Ovary (tissue), 3 donors: ENCODE results near the gene PFDN6.

ENCODE experiments used
- CTCF ChIP-seq, 3 donors: fragments of 450-650 bp in 2 of 3; fragments of 200-600 bp in 1 of 3; IDR thresholded peaks; one replicate each; pipeline versions ENCODE4 v1.5.1 to v1.8.0; 2016 to 2022; ENCODE audit warnings: antibody characterized with exemption in 3 of 3, mild to moderate bottlenecking in 1 of 3
- EP300 ChIP-seq: sonication (generic); formaldehyde crosslinking; IDR thresholded peaks from one replicate; pipeline ENCODE4 v1.6.1; 2017; ENCODE audit warnings: antibody characterized with exemption
- POLR2A ChIP-seq: fragments of 450-650 bp; IDR thresholded peaks from one replicate; pipeline ENCODE4 v1.6.1; 2017; ENCODE audit warnings: antibody characterized with exemption, mild to moderate bottlenecking, moderate library complexity
- donor health status: DM: no; HTN: no; CAD: no.

- TF ChIP-seq CTCF (IDR thresholded peaks at IDR 0.05) (no peak), POLR2A (no peak), EP300 (no peak)
These were observed 39.7 kb downstream of the PFDN6 start for GRCh38 chr6:33329058-33329457.
